ENCODE data around the gene SH2B3.
"Not testable (repeated sequence)": the region's sequence is repeated elsewhere in the genome, so short reads cannot be mapped to it uniquely, and the experiment has no call there.

SH2B3 gene

GRCh38 chr12:111467092-111467856, 61.6 kb downstream of the SH2B3 start:
- DNase-seq, result no peak

GRCh38 chr12:111467857-111468241, 62.1 kb downstream of the SH2B3 start:
- no peak for DNase-seq

GRCh38 chr12:111469401-111469800, 63.7 kb downstream of the SH2B3 start:
- DNase-seq, result no peak

GRCh38 chr12:111471236-111471635, 65.5 kb downstream of the SH2B3 start:
- no peak for DNase-seq

GRCh38 chr12:111482462-111482861, 76.7 kb downstream of the SH2B3 start:
- no peak for DNase-seq

GRCh38 chr12:111488271-111488670, 82.5 kb downstream of the SH2B3 start:
- no peak for DNase-seq

GRCh38 chr12:111488798-111489197, 83.1 kb downstream of the SH2B3 start:
- no peak for DNase-seq

- DNase-seq, result not testable (repeated sequence)
These were observed 87.3 kb downstream of the SH2B3 start for GRCh38 chr12:111492979-111493378.

- no peak for DNase-seq
These were observed 89.0 kb downstream of the SH2B3 start for GRCh38 chr12:111494676-111495075.
